Measurements from ENCODE around the gene DNASE2B.
A peak's percentile ranks its signal among the peaks of the same experiment; 100 is the strongest.

Gene DNASE2B, protein sequence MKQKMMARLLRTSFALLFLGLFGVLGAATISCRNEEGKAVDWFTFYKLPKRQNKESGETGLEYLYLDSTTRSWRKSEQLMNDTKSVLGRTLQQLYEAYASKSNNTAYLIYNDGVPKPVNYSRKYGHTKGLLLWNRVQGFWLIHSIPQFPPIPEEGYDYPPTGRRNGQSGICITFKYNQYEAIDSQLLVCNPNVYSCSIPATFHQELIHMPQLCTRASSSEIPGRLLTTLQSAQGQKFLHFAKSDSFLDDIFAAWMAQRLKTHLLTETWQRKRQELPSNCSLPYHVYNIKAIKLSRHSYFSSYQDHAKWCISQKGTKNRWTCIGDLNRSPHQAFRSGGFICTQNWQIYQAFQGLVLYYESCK

DNA sequence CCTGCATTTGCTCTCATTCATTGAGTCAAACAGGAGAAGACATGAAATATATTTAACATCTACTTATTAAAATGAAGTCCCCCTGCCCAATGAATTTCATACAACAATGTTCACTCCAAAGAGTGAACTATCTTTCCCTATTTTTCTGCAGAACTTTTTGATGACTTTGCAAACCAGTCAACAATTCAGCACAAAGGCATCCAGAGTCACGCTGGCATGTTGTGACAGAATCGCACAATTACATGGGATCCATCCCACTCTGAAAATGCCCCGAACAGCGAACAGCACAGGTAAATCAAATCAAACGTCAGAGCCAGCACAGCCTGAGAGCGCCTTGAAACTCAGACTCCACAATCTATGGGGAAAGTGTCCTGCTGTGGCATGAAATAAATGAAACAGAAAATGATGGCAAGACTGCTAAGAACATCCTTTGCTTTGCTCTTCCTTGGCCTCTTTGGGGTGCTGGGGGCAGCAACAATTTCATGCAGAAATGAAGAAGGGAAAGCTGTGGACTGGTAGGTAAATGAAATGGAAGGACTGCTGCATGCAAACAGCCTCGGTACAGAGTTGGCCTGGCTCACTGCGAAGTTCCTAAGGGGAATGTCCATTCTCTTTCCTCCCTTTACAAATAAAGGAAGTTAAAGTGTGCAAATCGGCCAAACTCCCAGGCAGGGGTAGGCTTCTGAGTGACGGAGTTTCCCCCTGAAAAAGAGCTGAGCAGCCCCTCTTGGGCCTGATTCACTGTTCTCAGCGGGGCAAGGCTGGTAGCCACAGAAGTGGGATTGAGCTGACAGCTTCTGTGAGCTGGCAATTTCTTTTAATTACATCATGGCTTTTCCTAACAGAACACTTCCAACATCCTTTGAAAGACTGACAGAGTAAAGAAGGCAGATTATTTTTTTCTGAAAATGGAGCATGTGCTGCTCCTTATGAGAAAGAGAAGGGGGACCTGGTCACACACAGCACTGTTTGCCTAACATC is at the start of gene DNASE2B:
Gene DNASE2B, plus strand, starts transcription at position 310 of the 981 bp plus-strand sequence. Its CDS starts 81 bp downstream, at position 391.
- Mint-ChIP-seq H3K4me3 (no peak within 1 kb of the TSS), H3K4me1 (no peaks in the 10 kb centered on the region), H3K9me3 (no peaks in the 10 kb centered on the region), H3K27ac (no peak within 1 kb of the TSS), H3K36me3 (ENCODE audit: low read depth) (no peaks in the 10 kb centered on the region), H3K27me3 (ENCODE audit: low read depth) (no peaks in the 10 kb centered on the region)
- no peak for TF ChIP-seq CTCF (IDR thresholded peaks at IDR 0.05; ENCODE audit: unreplicated experiment in 3 of 3)

- H3K9me3 Mint-ChIP-seq: no peaks in the 10 kb centered on the region
- H3K27me3 Mint-ChIP-seq (ENCODE audit: low read depth): peaks cover 3% of the 10 kb centered on the region
- H3K4me3 Mint-ChIP-seq: no peak overlapping the region
- peaks cover 26% of the 10 kb centered on the region for H3K4me1 Mint-ChIP-seq
- no peak overlapping the region for H3K27ac Mint-ChIP-seq
- H3K36me3 Mint-ChIP-seq (ENCODE audit: low read depth): no peaks in the 10 kb centered on the region
- no peak for TF ChIP-seq CTCF (IDR thresholded peaks at IDR 0.05; ENCODE audit: unreplicated experiment in 3 of 3)
Observed at GRCh38 chr1:84348759-84349158, 49.5 kb upstream of the DNASE2B start.

DNA sequence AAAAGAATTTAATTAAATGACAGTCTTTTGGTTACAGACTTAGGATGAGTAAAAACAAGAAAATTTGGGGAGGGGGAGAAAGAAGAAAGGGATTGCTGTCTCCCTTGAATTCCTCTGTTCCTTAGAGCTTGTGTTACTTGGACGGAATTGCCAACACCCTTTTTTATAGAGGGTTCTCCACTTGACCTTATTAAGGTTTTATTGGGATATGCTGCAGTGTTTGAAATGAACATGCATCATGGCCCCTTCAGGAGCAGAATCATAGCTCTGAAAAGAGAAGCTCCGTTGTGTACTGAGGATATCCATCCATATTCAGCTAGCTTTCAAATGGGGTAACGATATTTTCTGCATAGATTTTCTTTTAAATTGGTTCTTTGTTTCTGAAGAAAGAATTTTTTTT is 48.2 kb upstream of the DNASE2B start:
- Mint-ChIP-seq H3K27me3 (ENCODE audit: low read depth) (peaks cover 3% of the 10 kb centered on the region), H3K9me3 (no peaks in the 10 kb centered on the region), H3K4me3 (no peak overlapping the region), H3K27ac (no peak overlapping the region), H3K4me1 (peaks cover 34% of the 10 kb centered on the region), H3K36me3 (ENCODE audit: low read depth) (no peaks in the 10 kb centered on the region)
- TF ChIP-seq CTCF (IDR thresholded peaks at IDR 0.05; ENCODE audit: unreplicated experiment in 3 of 3): no peak

- Mint-ChIP-seq H3K9me3 (no peaks in the 10 kb centered on the region), H3K4me1 (peaks cover 34% of the 10 kb centered on the region), H3K27ac (peak overlapping the region in 1 of 3 experiments; percentile 91), H3K27me3 (ENCODE audit: low read depth) (peaks cover 3% of the 10 kb centered on the region), H3K36me3 (ENCODE audit: low read depth) (no peaks in the 10 kb centered on the region), H3K4me3 (no peak overlapping the region)
- no peak for TF ChIP-seq CTCF (IDR thresholded peaks at IDR 0.05; ENCODE audit: unreplicated experiment in 3 of 3)
Observed at GRCh38 chr1:84350550-84350949, 47.7 kb upstream of the DNASE2B start.

DNA sequence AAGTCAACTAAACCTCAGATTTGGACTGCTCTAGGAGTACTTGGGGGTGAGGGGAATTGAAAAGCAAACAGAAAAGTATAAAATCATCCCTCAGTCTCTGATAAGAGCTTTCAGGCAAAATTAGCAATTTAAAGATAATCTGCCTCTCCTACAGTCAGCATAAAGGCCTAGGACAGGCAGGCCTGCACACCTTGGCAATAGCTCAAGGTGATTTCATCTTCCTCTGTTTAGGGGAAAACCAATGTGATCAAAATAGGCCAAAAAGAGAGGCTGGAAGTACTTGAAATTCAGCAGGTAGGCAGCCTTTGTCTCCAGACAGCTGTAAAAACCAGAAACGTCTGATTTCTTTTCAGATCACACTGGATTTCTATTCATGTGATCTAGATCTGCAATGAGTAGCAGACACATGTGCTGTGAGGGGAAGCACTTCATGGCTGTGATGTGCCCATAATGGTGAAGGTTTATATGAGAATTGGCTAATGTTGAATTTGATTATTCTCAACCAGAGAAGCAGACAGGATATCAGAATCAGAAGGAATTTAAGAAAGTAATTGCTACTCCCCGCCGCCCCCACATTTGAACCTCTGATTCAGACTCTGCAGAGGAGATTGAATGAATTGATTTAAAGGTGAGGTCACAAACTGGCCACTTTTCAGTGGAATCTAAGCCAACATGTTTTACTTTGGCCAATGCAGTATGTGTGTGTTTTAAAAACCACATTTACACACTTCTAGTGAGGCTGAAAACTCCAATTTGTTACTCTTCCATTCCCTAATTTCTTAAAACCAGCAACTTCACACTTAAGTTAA is 45.8 kb upstream of the DNASE2B start:
- no peaks in the 10 kb centered on the region for H3K36me3 Mint-ChIP-seq (ENCODE audit: low read depth)
- peaks cover 3% of the 10 kb centered on the region for H3K27me3 Mint-ChIP-seq (ENCODE audit: low read depth)
- peak overlapping the region; percentile 52 to 91 (median 90) for H3K27ac Mint-ChIP-seq
- H3K9me3 Mint-ChIP-seq: no peaks in the 10 kb centered on the region
- H3K4me3 Mint-ChIP-seq: no peak overlapping the region
- TF ChIP-seq CTCF (IDR thresholded peaks at IDR 0.05; ENCODE audit: unreplicated experiment in 3 of 3): no peak
- peaks cover 29% of the 10 kb centered on the region for H3K4me1 Mint-ChIP-seq
